Measurements from ENCODE around the gene APBA1. TPM values are rescaled to one million over a fixed set of nuclear protein-coding genes. Genes with fewer than 3 reads are reported as not detected.

APBA1 gene
- total and polyA plus RNA-seq, 2 donors (not counting 3 experiments of a cell fraction or from before 2014, with no cell fraction given) = 6.1 to 11.3 TPM

GRCh38 chr9:69380811-69381210 is 291.4 kb downstream of the APBA1 start:
- DNase-seq (ENCODE audit: low read depth, low spot score) = no peak
- ChIA-PET POLR2A (no interaction called here), CTCF (no interaction called here)
- H3K4me3 ChIP-seq (replicated peaks in 1 of 3; ENCODE audit: insufficient read depth in 1 of 3, low read depth in 1 of 3, low read length in 3 of 3) = no peak overlapping the region
- no peak for TF ChIP-seq JUN (IDR thresholded peaks at IDR 0.05; ENCODE audit: borderline replicate concordance, insufficient read depth, insufficient read length, low read depth)
- TF ChIP-seq, protein P1, sequence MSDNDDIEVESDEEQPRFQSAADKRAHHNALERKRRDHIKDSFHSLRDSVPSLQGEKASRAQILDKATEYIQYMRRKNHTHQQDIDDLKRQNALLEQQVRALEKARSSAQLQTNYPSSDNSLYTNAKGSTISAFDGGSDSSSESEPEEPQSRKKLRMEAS (IDR thresholded peaks at IDR 0.05; ENCODE audit: insufficient read depth, insufficient read length) = no peak
- TF ChIP-seq POLR2A (IDR thresholded peaks at IDR 0.05; ENCODE audit: low read depth, low read length) = no peak
- TF ChIP-seq EZH2 (IDR thresholded peaks at IDR 0.05; ENCODE audit: borderline replicate concordance, low read depth, low read length, severe bottlenecking) = no peak
- TF ChIP-seq GATA2 (IDR thresholded peaks at IDR 0.05; ENCODE audit: insufficient read depth, insufficient read length, low read depth, low read length) = no peak
- TF ChIP-seq MYC (IDR thresholded peaks at IDR 0.05; ENCODE audit: low read depth, low read length) = no peak
- TF ChIP-seq FOS (IDR thresholded peaks at IDR 0.05; ENCODE audit: borderline replicate concordance, insufficient read depth, low read length) = no peak
- TF ChIP-seq, protein P2, sequence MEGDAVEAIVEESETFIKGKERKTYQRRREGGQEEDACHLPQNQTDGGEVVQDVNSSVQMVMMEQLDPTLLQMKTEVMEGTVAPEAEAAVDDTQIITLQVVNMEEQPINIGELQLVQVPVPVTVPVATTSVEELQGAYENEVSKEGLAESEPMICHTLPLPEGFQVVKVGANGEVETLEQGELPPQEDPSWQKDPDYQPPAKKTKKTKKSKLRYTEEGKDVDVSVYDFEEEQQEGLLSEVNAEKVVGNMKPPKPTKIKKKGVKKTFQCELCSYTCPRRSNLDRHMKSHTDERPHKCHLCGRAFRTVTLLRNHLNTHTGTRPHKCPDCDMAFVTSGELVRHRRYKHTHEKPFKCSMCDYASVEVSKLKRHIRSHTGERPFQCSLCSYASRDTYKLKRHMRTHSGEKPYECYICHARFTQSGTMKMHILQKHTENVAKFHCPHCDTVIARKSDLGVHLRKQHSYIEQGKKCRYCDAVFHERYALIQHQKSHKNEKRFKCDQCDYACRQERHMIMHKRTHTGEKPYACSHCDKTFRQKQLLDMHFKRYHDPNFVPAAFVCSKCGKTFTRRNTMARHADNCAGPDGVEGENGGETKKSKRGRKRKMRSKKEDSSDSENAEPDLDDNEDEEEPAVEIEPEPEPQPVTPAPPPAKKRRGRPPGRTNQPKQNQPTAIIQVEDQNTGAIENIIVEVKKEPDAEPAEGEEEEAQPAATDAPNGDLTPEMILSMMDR (IDR thresholded peaks at IDR 0.05; ENCODE audit: extremely low read depth in 1 of 2, insufficient read depth in 1 of 2, low read depth in 1 of 2, low read length in 2 of 2) = no peak
- TF ChIP-seq POLR2AphosphoS5 (IDR thresholded peaks at IDR 0.05; ENCODE audit: insufficient read depth, low read depth, low read length) = no peak
- H3K79me2 ChIP-seq (ENCODE audit: control insufficient read depth, insufficient read depth, low read length) = no peaks in the 10 kb centered on the region
- no peaks in the 10 kb centered on the region for H3K27me3 ChIP-seq (ENCODE audit: control insufficient read depth in 2 of 2, insufficient read depth in 2 of 2, low read length in 2 of 2)
- H3K27ac ChIP-seq (ENCODE audit: insufficient read depth, low read depth, low read length) = no peak overlapping the region
- H4K20me1 ChIP-seq (replicated peaks; ENCODE audit: control insufficient read depth, extremely low read depth, insufficient read depth, low read length) = no peaks in the 10 kb centered on the region
- no peaks in the 10 kb centered on the region for H3K9me1 ChIP-seq (replicated peaks; ENCODE audit: control insufficient read depth, extremely low read depth, insufficient read depth, low read length)
- intact Hi-C loops (cut with micrococcal nuclease) = no loop called here
- no TSS peak for BruUV-seq (replicated peaks)
- no peaks in the 10 kb centered on the region for H3K36me3 ChIP-seq (ENCODE audit: control insufficient read depth in 2 of 2, extremely low read depth in 1 of 2, insufficient read depth in 2 of 2, low read length in 2 of 2)
- H3K4me1 ChIP-seq (ENCODE audit: control insufficient read depth, extremely low read depth, insufficient read depth, low read length) = peaks cover 25% of the 10 kb centered on the region
- no peaks in the 10 kb centered on the region for H3K9me3 ChIP-seq (replicated peaks; ENCODE audit: control insufficient read depth, insufficient read depth, low read length)
- no peak overlapping the region for H3K4me2 ChIP-seq (ENCODE audit: insufficient read depth, low read length)
- no peak overlapping the region for H2AFZ ChIP-seq (ENCODE audit: low read depth, low read length)
- H3K9ac ChIP-seq (replicated peaks; ENCODE audit: extremely low read depth, insufficient read depth, low read length) = no peak overlapping the region
- FAIRE-seq = no peak
- dilution Hi-C loops (cut with MboI; ENCODE audit: extremely low pct_ligation_motif_present, low sequenced_read_pairs) = no loop called here
